IPS-NIHi7 (cell line): ENCODE data around the gene TMEM270.
"Not testable (repeated sequence)": the region's sequence is repeated elsewhere in the genome, so short reads cannot be mapped to it uniquely, and the experiment has no call there.

Source experiments
- DNase-seq: peaks from one replicate; pipeline ENCODE4 v3.0.0; 2012; ENCODE audit warnings: mixed read lengths; ENCODE audit errors: extremely low spot score

TMEM270 gene

DNA sequence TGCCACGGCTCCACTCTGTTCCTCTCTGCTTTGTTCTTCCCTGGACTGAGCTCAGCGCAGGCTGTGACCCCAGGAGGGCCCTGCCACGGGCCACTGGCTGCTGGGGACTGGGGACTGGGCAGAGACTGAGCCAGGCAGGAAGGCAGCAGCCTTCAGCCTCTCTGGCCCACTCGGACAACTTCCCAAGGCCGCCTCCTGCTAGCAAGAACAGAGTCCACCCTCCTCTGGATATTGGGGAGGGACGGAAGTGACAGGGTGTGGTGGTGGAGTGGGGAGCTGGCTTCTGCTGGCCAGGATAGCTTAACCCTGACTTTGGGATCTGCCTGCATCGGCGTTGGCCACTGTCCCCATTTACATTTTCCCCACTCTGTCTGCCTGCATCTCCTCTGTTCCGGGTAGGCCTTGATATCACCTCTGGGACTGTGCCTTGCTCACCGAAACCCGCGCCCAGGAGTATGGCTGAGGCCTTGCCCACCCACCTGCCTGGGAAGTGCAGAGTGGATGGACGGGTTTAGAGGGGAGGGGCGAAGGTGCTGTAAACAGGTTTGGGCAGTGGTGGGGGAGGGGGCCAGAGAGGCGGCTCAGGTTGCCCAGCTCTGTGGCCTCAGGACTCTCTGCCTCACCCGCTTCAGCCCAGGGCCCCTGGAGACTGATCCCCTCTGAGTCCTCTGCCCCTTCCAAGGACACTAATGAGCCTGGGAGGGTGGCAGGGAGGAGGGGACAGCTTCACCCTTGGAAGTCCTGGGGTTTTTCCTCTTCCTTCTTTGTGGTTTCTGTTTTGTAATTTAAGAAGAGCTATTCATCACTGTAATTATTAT lies 28.9 kb upstream of the TMEM270 start:
- peak; percentile 76 for DNase-seq

- DNase-seq, result no peak
Observed at GRCh38 chr7:73832806-73833205, 28.2 kb upstream of the TMEM270 start.

DNA sequence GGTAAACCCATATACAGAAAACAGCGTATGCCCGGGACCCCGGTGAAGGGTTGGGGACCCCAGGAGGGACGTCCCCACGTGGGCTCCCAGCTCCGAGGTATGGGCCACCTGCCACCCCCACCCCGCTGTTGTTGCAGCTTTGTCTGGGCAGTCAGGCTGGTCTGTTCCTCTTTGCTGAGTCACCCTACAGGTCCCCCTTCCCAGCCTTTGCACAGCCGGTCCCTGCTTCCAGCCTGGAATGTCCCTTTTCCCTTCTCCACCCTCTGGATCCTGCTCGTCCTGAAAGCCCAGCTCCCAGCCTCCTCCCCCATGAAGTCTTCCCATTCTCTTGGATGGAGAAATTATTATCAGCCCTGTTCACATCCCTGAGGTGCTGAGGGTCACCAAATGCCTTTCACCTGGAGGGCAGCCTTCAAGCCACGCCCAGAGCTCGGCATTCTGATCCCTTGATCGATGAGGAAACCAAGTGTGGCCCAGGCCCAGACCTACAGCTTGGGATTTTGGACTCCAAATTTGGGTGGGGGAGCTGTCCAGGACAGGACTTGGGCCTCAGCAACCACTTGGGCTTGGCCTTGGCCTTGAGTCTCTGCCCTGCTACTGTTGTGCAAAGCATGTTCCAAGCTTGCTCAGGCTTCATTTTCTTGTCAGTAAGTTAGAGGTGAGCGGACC lies 27.6 kb upstream of the TMEM270 start:
- no peak for DNase-seq

DNA sequence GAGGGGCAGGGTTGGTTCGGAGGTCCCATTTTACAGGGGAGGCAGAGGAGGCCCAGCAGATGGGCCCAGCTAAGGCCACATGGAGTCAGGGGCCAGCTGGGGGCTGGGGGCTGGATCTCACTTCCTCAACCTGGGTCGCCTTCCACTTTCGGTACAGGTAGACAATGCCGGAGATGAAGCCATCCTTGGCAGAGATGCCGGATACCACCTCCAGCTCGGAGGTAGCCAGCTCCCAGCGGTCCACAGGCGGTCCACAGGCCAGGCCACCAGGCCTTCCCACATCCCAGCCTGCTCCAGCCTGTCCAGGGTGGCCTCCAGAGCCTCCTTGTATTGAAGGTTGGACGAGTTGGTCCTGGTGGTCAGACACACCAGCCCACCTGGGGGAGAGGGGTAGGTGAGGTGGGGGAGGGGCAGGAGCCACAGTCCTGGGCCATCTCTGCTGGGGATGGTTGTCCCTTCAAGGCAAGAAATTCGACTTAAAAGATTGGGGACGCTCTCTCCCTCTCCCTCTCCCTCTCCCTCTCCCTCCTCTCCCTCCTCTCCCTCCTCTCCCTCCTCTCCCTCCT lies 26.2 kb upstream of the TMEM270 start:
- no peak for DNase-seq

DNA sequence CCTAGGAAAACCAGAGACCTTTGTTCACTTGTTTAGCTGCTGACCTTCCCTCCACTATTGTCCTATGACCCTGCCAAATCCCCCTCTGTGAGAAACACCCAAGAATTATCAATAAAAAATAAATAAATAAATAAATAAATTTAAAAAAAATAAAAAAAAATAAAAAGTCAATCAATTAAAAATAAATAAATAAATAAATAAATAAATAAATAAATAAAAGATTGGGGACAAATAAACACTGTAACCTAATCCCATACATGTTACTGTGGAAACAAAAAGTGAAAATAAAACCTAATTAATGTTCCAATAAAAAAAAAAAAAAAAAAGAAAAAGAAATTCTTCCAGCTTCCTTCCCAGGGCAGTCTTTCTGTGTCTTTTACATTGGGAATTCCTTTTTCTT lies 23.8 kb upstream of the TMEM270 start:
- not testable (repeated sequence) for DNase-seq

DNA sequence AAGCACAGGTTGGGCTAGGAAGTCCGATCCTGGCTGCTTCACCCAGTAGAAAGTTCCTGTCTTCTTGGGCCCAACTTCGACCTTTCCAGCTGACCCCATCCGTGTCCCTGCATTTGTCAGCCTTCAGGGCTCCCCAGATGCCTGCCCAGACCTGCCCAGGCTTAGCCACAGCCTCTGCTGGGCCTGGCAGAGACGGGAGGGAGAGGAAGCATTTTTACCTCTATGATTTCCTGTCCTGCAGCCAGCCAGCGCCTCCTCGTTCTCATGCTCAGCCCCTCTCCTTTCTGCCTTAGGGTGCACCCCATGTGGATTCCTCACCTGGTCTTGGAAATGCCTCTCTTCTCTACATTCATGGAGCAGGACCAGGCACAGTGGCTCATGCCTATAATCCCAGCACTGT lies 22.3 kb upstream of the TMEM270 start:
- no peak for DNase-seq

- DNase-seq, result no peak
Observed at GRCh38 chr7:73839290-73839689, 21.7 kb upstream of the TMEM270 start.

DNA sequence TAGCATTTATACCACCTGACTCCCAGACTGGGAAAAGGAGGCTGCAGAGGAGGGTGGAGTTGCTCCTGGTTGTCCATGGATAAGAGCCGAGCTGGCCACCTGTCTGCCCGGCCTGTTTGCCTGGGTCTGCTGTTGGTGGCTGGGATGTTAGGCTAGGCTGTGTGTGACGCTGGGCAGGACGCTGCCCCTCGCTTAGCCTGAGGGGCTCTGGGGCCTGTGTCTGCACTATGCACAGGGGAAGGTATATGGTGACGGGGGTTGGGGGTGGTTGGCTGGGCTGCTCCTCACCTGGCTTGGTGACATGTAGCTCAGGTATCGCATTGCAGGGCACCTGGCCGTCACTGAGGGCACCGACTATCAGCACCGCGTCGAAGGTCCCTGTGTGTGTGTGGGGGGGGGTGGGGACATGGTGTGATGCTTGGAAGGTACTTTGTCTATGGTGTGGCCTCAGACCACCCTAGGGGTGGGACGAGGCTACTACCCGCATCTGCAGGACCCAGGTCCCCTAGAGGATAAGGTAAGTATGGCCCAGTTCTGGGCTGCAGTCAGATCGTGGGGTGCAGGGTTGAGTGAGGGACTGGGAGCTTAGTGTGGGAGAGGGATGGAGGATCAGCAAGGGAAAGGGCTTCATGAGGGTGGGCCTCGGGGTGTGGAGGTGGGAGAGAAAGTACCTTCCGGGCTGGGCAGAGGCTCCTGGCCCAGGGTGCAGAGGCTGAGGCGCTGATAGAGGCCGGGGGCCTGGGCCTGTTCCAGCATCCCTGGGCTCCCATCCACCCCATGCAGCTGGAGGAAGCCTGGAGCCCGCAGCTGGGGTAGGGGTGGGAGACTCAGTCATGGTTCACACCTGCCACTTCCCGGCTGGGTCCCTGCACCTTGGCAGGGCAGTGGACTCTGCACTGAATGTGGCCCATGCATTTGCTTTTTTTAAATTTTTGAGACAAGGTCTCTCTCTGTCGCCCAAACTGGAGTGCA lies 20.9 kb upstream of the TMEM270 start:
- peak; percentile 41 for DNase-seq

DNA sequence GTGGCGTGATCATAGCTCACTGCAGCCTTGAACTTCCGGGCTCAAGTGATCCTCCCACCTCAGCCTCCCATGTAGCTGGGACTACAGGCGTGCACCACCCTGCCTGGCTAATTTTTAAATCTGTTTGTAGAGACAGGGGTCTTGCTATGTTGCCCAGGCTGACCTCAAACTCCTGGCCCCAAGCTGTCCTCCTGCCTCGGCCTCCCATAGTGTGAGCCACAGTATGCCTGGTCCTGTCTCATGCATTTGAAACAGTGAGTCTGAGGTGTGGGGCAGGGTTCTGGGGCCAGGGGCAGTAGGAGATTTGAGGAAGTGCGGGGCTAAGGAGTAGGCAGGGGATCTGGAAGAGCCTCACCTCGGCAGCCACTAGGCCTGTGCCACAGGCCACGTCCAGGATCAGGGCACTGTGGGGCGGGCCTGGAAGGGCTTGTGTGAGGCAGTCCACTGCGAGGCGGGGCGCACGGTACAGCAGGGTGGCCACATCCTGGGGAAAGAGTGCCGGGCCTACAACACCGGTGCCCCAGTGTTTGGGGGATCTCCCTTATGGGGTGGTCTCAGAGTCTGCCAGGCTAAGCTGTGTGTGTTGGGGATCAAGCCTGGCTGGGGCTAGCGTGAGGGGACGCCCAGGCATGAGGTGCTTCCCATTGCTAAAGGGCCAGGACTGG lies 20.1 kb upstream of the TMEM270 start:
- DNase-seq, result no peak

DNA sequence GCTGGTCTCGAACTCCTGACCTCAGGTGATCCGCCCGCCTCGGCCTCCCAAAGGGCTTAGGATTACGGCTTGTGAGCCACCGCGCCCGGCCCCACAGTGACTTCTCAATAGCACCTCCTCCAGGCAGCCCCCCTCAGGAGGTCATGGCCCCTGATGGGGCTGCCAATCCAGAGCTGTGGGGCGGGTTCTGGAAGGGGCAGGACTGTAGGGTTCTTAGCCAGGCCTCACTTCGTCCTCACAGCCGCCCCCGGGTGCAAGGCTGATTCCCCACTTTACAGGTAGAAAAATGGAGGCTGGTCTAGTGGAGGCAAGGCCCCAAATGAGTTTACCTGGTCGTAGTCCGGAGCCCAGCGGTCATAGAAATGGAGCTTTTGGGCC lies 19.3 kb upstream of the TMEM270 start:
- DNase-seq, result peak; percentile 59

DNA sequence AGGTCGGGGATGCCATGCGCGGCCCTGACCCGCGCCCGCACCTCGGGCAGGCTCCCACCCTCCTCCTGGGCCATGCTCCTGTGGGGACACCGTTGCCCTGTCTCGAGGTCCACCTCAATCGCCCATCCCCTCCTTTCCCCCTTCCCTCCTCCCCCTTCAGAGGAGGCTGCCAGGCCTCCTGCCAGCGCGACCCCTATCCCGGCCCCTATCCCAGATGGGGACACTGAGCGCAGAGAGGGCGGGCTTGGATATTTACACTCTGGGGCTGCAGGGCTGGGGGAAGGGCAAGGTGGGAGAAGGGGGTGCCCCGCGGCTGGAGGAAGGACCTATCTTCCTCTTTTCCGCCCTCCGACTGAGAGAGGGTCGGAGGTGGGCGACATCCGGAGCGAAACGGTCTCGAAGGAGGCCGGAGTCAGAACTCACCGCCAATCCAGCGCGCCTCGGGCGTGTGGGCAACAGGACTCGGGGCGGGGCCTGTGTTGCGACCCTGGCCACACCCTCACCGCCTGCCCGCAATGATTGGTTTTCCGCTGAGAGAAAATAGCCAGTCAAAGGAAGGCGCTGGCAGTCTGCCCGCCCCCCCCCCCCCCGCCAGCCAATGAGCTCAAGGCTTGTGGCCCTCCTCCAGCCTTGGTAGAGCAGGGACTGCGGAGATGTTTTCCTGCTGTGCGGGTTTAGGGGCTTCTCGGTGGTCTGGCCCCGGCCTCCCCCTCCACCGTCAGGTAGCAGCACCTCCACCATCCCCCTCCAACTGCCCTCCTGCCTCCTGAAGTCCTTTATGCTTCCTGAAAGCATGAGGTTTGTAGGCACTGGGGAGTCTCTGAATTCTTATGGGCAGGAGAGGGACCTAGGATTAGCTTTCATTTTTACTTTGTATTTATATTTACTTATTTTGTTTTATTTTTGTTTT lies 18.6 kb upstream of the TMEM270 start, which contains the start of gene METTL27:
Gene METTL27, minus strand, starts transcription at position 450 of the 910 bp plus-strand sequence. Its CDS starts 376 bp downstream, at position 74.
- peak; percentile 97 for DNase-seq

DNA sequence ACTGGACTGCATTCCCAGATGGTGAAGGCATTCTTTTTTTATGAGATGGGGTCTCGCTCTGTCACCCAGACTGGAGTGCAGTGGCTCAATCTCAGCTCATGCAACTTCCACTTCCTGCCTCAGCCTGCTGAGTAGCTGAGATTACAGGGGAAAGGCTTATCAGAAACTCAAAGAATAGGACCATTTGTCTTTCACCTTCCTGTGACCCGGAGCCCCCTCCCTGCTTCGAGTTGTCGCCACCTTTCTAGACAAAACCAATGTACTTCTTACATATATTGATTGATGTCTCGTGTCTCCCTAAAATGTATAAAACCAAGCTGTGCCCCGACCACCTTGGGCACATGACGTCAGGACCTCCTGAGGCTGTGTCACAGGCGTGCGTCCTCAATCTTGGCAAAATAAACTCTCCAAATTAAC lies 16.8 kb upstream of the TMEM270 start:
- no peak for DNase-seq

- DNase-seq, result no peak
Observed at GRCh38 chr7:73844848-73845460, 16.0 kb upstream of the TMEM270 start.

DNA sequence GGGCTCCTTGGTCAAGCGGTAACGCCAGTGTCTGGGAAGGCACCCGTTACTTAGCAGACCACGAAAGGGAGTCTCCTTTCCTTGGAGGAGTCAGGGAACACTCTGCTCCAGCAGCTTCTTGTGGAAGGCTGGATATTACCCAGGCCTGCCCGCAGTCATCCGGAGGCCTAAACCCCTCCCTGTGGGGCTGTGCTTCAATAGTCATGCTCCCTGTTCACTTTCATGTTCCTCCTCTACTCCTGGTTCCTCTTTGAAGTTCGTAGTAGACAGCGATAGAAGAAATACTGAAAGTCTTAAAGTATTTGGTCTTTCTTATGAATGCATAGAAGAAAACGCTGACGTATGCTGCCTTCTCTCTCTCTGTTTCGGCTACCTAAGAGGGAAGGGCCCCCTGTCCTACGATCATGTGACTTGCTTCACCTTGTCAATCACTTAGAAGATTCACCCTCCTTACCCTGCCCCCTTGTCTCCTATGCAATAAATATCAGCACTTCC lies 15.2 kb upstream of the TMEM270 start:
- DNase-seq, result not testable (repeated sequence)

DNA sequence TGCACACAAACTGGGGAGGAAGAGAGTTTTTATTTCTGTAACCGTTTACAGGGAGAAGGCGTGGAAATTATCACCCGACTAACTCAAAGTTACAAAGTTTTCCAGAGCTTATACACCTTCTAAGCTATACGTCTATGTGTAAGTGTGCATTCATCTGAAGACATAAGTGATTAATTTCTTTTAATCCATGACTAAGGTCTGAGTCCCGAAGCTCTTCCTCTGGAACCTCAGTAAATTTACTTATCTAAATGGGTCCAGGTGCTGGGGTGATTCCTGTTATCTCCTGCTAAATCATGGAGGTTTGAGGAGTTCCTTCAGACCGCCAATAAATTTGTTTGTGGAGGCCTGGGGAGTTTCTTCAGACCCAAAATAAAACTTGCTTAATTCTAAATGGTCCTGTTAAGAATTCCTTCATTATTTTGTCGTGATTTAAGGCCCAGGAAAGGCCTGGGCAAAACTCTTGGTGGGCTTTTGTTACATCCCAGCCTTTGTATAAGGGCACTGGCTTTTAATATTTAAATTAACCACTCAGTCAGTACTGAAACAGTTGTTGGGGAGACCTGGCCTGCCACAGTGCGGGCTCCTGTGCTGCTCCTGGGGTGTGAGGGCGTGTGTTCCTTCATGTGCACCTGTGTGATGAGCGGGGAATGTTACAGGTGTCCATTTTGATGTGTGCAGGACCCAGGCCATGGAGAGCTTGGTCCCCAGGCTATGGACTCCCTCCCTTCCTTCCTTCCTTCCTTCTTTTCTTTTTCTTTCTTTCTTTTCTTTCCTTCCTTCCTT lies 12.8 kb upstream of the TMEM270 start:
- no peak for DNase-seq

DNA sequence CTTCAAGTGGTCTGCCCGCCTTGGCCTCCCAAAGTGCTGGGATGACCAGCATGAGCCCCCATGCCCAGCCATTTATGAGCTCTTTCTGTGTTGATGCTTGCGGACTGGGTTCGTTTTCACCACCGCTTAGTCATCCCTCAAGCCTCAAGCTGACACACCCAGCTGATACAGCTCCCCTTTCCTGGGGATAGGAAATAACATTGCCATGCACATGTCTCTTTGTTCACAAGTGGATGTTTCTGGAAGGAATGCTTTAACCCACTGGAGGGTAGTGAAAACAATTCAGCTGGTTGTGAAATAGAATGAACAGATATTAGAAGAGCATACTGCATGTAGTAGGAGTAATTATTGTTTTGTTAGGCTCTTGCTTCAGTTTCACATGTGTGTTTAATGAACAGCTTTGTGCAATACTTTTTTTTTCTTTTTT lies 10.2 kb upstream of the TMEM270 start:
- DNase-seq, result no peak

DNA sequence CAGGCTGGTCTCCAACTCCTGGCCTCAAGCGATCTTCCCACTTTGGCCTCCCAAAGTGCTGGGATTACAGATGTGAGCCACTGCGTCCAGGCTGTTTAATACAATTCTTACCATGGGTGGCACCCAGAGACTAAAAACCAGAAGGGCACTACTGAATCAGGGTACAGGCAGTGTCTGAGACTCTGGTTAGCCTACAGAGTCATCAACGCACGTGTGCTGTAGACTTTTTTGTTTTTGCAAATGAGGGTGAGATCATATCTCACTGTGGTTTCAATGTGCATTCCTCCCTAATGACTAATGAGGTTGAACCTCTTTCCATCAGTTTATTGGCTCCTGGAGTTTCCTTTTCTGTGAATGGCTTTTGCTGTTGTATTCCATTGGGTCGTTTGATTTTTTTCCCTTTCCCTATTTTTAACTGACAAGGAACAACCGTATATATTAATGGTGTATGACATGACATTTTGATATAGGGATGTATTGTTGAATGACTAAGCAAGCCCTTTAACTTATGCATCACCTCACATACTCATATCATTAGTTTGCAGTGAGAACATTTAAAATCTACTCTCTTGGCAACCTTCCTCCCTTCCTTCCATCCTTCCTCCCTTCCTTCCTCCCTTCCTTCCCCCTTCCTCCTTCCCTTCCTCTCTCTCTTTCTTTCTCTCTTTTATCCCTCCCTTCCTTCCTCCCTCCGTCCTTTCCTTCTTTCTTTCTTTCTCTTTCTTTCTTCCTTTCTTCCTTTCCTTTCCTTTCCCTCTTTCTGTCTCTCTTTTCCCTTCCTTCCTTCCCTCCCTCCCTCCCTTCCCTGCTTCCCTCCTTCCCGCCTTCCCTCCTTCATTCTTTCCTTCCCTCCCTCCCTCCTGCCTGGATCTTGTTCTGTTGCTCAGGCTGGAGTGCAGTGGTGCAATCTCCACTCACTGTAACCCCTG lies 9.3 kb upstream of the TMEM270 start:
- DNase-seq, result no peak
